Esophagus squamous epithelium (tissue), 4 donors: Measurements from ENCODE around the gene ANXA10.
"Not testable (repeated sequence)": the region's sequence is repeated elsewhere in the genome, so short reads cannot be mapped to it uniquely, and the experiment has no call there.

Experiments
- POLR2A ChIP-seq, 4 donors: fragments of 450-650 bp; IDR thresholded peaks; one replicate each; pipeline ENCODE4 v1.6.1; 2017; ENCODE audit warnings: antibody characterized with exemption in 4 of 4, mild to moderate bottlenecking in 4 of 4, moderate library complexity in 3 of 4
- TF ChIP-seq, protein P1 (sequence below), 6 experiments: fragments of 450-650 bp in 4 of 6; fragments of 200-600 bp in 2 of 6; sonication (generic) in 2 of 6; IDR thresholded peaks; one replicate each; pipeline ENCODE4 v1.5.1; 2016 to 2019; ENCODE audit warnings: antibody characterized with exemption in 6 of 6, mild to moderate bottlenecking in 4 of 6, moderate library complexity in 4 of 6

DNA sequence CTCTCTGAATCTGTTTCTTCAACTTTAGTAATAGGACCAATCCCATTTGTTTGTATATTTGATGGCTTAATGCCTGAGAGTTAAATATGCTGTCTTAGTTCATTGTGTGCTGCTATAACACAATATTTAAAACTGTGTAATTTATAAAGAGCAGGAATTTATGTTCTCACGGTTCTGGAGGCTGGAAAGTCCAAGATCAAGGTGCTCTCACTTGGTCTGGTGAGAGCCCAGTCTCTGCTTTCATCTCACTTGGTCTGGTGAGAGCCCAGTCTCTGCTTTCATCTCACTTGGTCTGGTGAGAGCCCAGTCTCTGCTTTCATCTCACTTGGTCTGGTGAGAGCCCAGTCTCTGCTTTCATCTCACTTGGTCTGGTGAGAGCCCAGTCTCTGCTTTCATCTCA is 20.7 kb downstream of the ANXA10 start:
- TF ChIP-seq, protein P1, sequence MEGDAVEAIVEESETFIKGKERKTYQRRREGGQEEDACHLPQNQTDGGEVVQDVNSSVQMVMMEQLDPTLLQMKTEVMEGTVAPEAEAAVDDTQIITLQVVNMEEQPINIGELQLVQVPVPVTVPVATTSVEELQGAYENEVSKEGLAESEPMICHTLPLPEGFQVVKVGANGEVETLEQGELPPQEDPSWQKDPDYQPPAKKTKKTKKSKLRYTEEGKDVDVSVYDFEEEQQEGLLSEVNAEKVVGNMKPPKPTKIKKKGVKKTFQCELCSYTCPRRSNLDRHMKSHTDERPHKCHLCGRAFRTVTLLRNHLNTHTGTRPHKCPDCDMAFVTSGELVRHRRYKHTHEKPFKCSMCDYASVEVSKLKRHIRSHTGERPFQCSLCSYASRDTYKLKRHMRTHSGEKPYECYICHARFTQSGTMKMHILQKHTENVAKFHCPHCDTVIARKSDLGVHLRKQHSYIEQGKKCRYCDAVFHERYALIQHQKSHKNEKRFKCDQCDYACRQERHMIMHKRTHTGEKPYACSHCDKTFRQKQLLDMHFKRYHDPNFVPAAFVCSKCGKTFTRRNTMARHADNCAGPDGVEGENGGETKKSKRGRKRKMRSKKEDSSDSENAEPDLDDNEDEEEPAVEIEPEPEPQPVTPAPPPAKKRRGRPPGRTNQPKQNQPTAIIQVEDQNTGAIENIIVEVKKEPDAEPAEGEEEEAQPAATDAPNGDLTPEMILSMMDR (IDR thresholded peaks at IDR 0.05), result not testable (repeated sequence)
- not testable (repeated sequence) for TF ChIP-seq POLR2A (IDR thresholded peaks at IDR 0.05)
